ELF-1 (cell line): ENCODE measurements around the gene OR2T12.
"Not testable (repeated sequence)": the region's sequence is repeated elsewhere in the genome, so short reads cannot be mapped to it uniquely, and the experiment has no call there.

Experiments
- DNase-seq: peaks from one replicate; pipeline ENCODE4 v3.0.0-alpha.2; 2016; ENCODE audit warnings: low read depth, low spot score

Gene OR2T12

GRCh38 chr1:248303324-248303723 is at the start of gene OR2T12:
Gene OR2T12, minus strand, starts transcription at chr1:248303424. Its CDS starts 7,846 bp downstream, at chr1:248295578.
- DNase-seq, result no peak

- DNase-seq, result no peak
Measured at GRCh38 chr1:248348475-248348874, 45.3 kb upstream of the OR2T12 start, which contains the start of gene OR14C36. Gene OR14C36, plus strand, starts transcription at chr1:248348775. Its CDS starts 0 bp downstream, at chr1:248348775.

GRCh38 chr1:248343451-248343850 is 40.2 kb upstream of the OR2T12 start:
- DNase-seq, result no peak

GRCh38 chr1:248324468-248324867 is 21.2 kb upstream of the OR2T12 start, which contains the start of gene OR2M7:
Gene OR2M7, minus strand, starts transcription at chr1:248324568. Its CDS starts 0 bp downstream, at chr1:248324568.
- no peak for DNase-seq

GRCh38 chr1:248316796-248317195 is 13.6 kb upstream of the OR2T12 start:
- DNase-seq, result no peak

- DNase-seq, result not testable (repeated sequence)
Measured at GRCh38 chr1:248306740-248307139, 3.5 kb upstream of the OR2T12 start.

- DNase-seq, result no peak
Measured at GRCh38 chr1:248306103-248306502, 2.9 kb upstream of the OR2T12 start.

GRCh38 chr1:248305672-248306071 is 2.4 kb upstream of the OR2T12 start:
- DNase-seq, result not testable (repeated sequence)

- DNase-seq, result no peak
Measured at GRCh38 chr1:248288391-248288790, 14.8 kb downstream of the OR2T12 start.

GRCh38 chr1:248277876-248278275 is 25.3 kb downstream of the OR2T12 start, which contains the start of gene OR2T33:
Gene OR2T33, minus strand, starts transcription at chr1:248277976. Its CDS starts 4,162 bp downstream, at chr1:248273814.
- DNase-seq, result no peak

GRCh38 chr1:248273225-248273624 is 30.0 kb downstream of the OR2T12 start:
- DNase-seq, result not testable (repeated sequence)

GRCh38 chr1:248268178-248268577 is 35.0 kb downstream of the OR2T12 start:
- no peak for DNase-seq

GRCh38 chr1:248259309-248259708 is 43.9 kb downstream of the OR2T12 start:
- not testable (repeated sequence) for DNase-seq

- peak; percentile 25 for DNase-seq
Measured at GRCh38 chr1:248243204-248243603, 60.0 kb downstream of the OR2T12 start.
